Measurements from ENCODE around the gene SPACA6. TPM values are rescaled to one million over a fixed set of nuclear protein-coding genes. Genes with fewer than 3 reads are reported as not detected.

Gene SPACA6
- total RNA-seq, 2 donors from 2014 or later = 18.4 to 26.8 TPM

GRCh38 chr19:51727349-51727880, 34.3 kb downstream of the SPACA6 start:
- no peak overlapping the region for H3K4me3 Mint-ChIP-seq
- no peaks in the 10 kb centered on the region for H3K4me1 Mint-ChIP-seq
- H3K9ac ChIP-seq (ENCODE audit: extremely low read depth, low read length, poor library complexity, severe bottlenecking) = no peak overlapping the region
- no peaks in the 10 kb centered on the region for H3K36me3 ChIP-seq (ENCODE audit: control insufficient read depth, insufficient read depth, low read length)
- no peaks in the 10 kb centered on the region for H3K4me1 ChIP-seq (ENCODE audit: control insufficient read depth, insufficient read depth, low read length)
- peaks cover 30% of the 10 kb centered on the region for H3K9me3 Mint-ChIP-seq
- DNase-seq = no peak
- H3K27me3 ChIP-seq (ENCODE audit: control insufficient read depth, insufficient read depth, low read length, poor library complexity, severe bottlenecking) = peaks cover 6% of the 10 kb centered on the region
- no peak for TF ChIP-seq CTCF (conservative IDR thresholded peaks at IDR 0.05)
- no peaks in the 10 kb centered on the region for H3K9me3 ChIP-seq (ENCODE audit: control insufficient read depth, low read length)
- peaks cover 33% of the 10 kb centered on the region for H3K27me3 Mint-ChIP-seq (ENCODE audit: insufficient read depth)
- H3K4me3 ChIP-seq (ENCODE audit: low read length) = no peak overlapping the region
- H3K27ac Mint-ChIP-seq = no peak overlapping the region
- H3K36me3 Mint-ChIP-seq (ENCODE audit: low read depth) = no peaks in the 10 kb centered on the region
- no peak overlapping the region for H3K27ac ChIP-seq (ENCODE audit: low read depth, low read length)
- 87 to 92% methylated on average over 5 to 7 of the region's 7 CpGs for WGBS, 2 experiments (ENCODE audit: insufficient coverage in 1 of 2, insufficient read length in 1 of 2)

GRCh38 chr19:51729781-51730180, 36.7 kb downstream of the SPACA6 start:
- H3K9ac ChIP-seq (ENCODE audit: extremely low read depth, low read length, poor library complexity, severe bottlenecking) = no peak overlapping the region

GRCh38 chr19:51733742-51734522, 40.8 kb downstream of the SPACA6 start:
- Mint-ChIP-seq H3K27ac (no peak overlapping the region), H3K9me3 (peaks cover 31% of the 10 kb centered on the region), H3K4me3 (no peak overlapping the region), H3K4me1 (no peaks in the 10 kb centered on the region), H3K36me3 (ENCODE audit: low read depth) (no peaks in the 10 kb centered on the region), H3K27me3 (ENCODE audit: insufficient read depth) (peaks cover 6% of the 10 kb centered on the region)
- H3K27ac ChIP-seq (ENCODE audit: low read depth, low read length) = no peak overlapping the region
- WGBS, 2 experiments (ENCODE audit: insufficient coverage in 1 of 2, insufficient read length in 1 of 2) = 72 to 80% methylated on average over 1 to 6 of the region's 7 CpGs
- no peaks in the 10 kb centered on the region for H3K36me3 ChIP-seq (ENCODE audit: control insufficient read depth, insufficient read depth, low read length)
- TF ChIP-seq CTCF (conservative IDR thresholded peaks at IDR 0.05) = no peak
- no peak overlapping the region for H3K9ac ChIP-seq (ENCODE audit: extremely low read depth, low read length, poor library complexity, severe bottlenecking)
- no peaks in the 10 kb centered on the region for H3K27me3 ChIP-seq (ENCODE audit: control insufficient read depth, insufficient read depth, low read length, poor library complexity, severe bottlenecking)
- no peaks in the 10 kb centered on the region for H3K4me1 ChIP-seq (ENCODE audit: control insufficient read depth, insufficient read depth, low read length)
- H3K4me3 ChIP-seq (ENCODE audit: low read length) = no peak overlapping the region
- H3K9me3 ChIP-seq (ENCODE audit: control insufficient read depth, low read length) = no peaks in the 10 kb centered on the region
- no peak for DNase-seq

More at GRCh38 chr19:51729781-51730180, 36.7 kb downstream of the SPACA6 start:
- peaks cover under 1% of the 10 kb centered on the region for H3K27me3 ChIP-seq (ENCODE audit: control insufficient read depth, insufficient read depth, low read length, poor library complexity, severe bottlenecking)
- H3K4me3 Mint-ChIP-seq = no peak overlapping the region
- H3K9me3 ChIP-seq (ENCODE audit: control insufficient read depth, low read length) = no peaks in the 10 kb centered on the region
- H3K36me3 ChIP-seq (ENCODE audit: control insufficient read depth, insufficient read depth, low read length) = no peaks in the 10 kb centered on the region
- no peak for TF ChIP-seq CTCF (conservative IDR thresholded peaks at IDR 0.05)
- H3K36me3 Mint-ChIP-seq (ENCODE audit: low read depth) = no peaks in the 10 kb centered on the region
- H3K4me3 ChIP-seq (ENCODE audit: low read length) = no peak overlapping the region
- H3K27ac Mint-ChIP-seq = no peak overlapping the region
- no peak overlapping the region for H3K27ac ChIP-seq (ENCODE audit: low read depth, low read length)
- peaks cover 32% of the 10 kb centered on the region for H3K9me3 Mint-ChIP-seq
- no peak for DNase-seq
- peaks cover 15% of the 10 kb centered on the region for H3K27me3 Mint-ChIP-seq (ENCODE audit: insufficient read depth)
- H3K4me1 Mint-ChIP-seq = no peaks in the 10 kb centered on the region
- 74% methylated on average over 2 of the region's 2 CpGs; no CpG with 5 or more reads in 1 of the 2 experiments for WGBS, 2 experiments (ENCODE audit: insufficient coverage in 1 of 2, insufficient read length in 1 of 2)
- no peaks in the 10 kb centered on the region for H3K4me1 ChIP-seq (ENCODE audit: control insufficient read depth, insufficient read depth, low read length)
